Heart left ventricle (tissue), 16 donors: Measurements from ENCODE around the gene TASOR. TPM values are rescaled to one million over a fixed set of nuclear protein-coding genes. Genes with fewer than 3 reads are reported as not detected.

Experiments used
- ATAC-seq, 4 donors: fragments of 200-7000 bp; cut with Tn5 transposase; one replicate each; pipeline ENCODE4 v1.9.1; 2020 to 2022; ENCODE audit warnings: moderate library complexity in 4 of 4, mild to moderate bottlenecking in 3 of 4, moderate number of reproducible peaks in 1 of 4
- DNase-seq, 5 donors: peaks; one replicate each; pipeline ENCODE4 v3.0.0-alpha.2; 2020
- H3K27ac ChIP-seq, 12 donors: fragments of 200-600 bp; sonication (generic) in 4 of 12; one replicate each; pipeline versions ENCODE4 v1.5.0 to v1.8.0; 2016 to 2022; ENCODE audit warnings: mild to moderate bottlenecking in 2 of 12
- H3K27me3 ChIP-seq, 9 donors: fragments of 200-600 bp; sonication (generic) in 2 of 9; one replicate each; pipeline versions ENCODE4 v1.5.1 to v1.8.0; 2016 to 2022; ENCODE audit warnings: mild to moderate bottlenecking in 3 of 9
- H3K36me3 ChIP-seq, 9 donors: fragments of 200-600 bp; sonication (generic) in 2 of 9; one replicate each; pipeline versions ENCODE4 v1.5.0 to v1.8.0; 2018 to 2022; ENCODE audit warnings: mild to moderate bottlenecking in 2 of 9
- H3K4me1 ChIP-seq, 12 donors: fragments of 200-600 bp; sonication (generic) in 4 of 12; one replicate each; pipeline versions ENCODE4 v1.5.0 to v1.8.0; 2016 to 2022; ENCODE audit warnings: mild to moderate bottlenecking in 3 of 12
- H3K4me3 ChIP-seq, 12 donors: fragments of 200-600 bp; sonication (generic) in 4 of 12; one replicate each; pipeline versions ENCODE4 v1.5.0 to v1.8.0; 2017 to 2022; ENCODE audit warnings: mild to moderate bottlenecking in 9 of 12, moderate library complexity in 4 of 12
- H3K9me3 ChIP-seq, 12 donors: fragments of 200-600 bp; sonication (generic) in 4 of 12; one replicate each; pipeline versions ENCODE4 v1.5.0 to v1.8.0; 2016 to 2022; ENCODE audit warnings: mild to moderate bottlenecking in 1 of 12
- POLR2A ChIP-seq, 2 donors: fragments of 450-650 bp; IDR thresholded peaks; one replicate each; pipeline ENCODE4 v1.6.1; 2017; ENCODE audit warnings: antibody characterized with exemption in 2 of 2, mild to moderate bottlenecking in 2 of 2, moderate library complexity in 2 of 2
- WGBS, 4 donors: extraction: QIAGEN DNeasy Blood & Tissue Kit in 2 of 4; methylation state at CpG; one replicate each; pipeline versions ENCODE4 v1.1.5 to v1.1.7; 2013 to 2018; 5-methylcytosine and 5-hydroxymethylcytosine counted together
- intact Hi-C, 10 donors: fragments of 100-400 bp; cut with DNase I; formaldehyde crosslinking; loops; one replicate each; pipeline versions ENCODE4 v1.11.1 to v1.14.2; 2022
- polyA plus RNA-seq, 2 donors: library from polyadenylated mRNA; stranded (reverse); fragments of 200-250 nt; gene quantifications; one replicate each; pipeline ENCODE4 v1.2.3, GENCODE V29; 2013
- total RNA-seq, 9 donors: library from RNA; depleted of rRNA in 2 of 9; stranded (reverse); fragments of >200 nt in 2 of 9; fragmentation: NEBNext Ultra II Directional in 3 of 9; extraction: Animal tissue kit (Norgen Biotek cat#: 25700) in 3 of 9; gene quantifications; one replicate each; pipeline versions ENCODE4 v1.1.0 to v1.2.4, GENCODE V29; 2016 to 2023
- TF ChIP-seq, protein P1 (sequence below), 12 donors: fragments of 200-600 bp; sonication (generic) in 4 of 12; IDR thresholded peaks; one replicate each; pipeline versions ENCODE4 v1.5.0 to v1.8.0; 2018 to 2022; ENCODE audit warnings: antibody characterized with exemption in 12 of 12, mild to moderate bottlenecking in 5 of 12
- donor health status: ischemic (EF 13 %, LVEDD 7.1; RV severe dilation, severe dysfunction).
- donor health status: healthy with polysubstance abuse.
- donor health status: DM: no; HTN: yes; CAD: no.
- donor health status: DM: no; HTN: no; CAD: no.
- donor health status: ischemic (EF 25% LVEDD 6.9; RV normal size, moderate dysfunction).
- donor health status: ischemic (EF 25% LVEDD 5.7; RV mildly dilated, moderate dysfunction).
- donor health status: healthy.
- donor health status: DM: yes; HTN: yes; CAD: no.
- donor health status: ischemic (EF 35%, LVEDD 5.7; RV mildly dilated, moderate dysfunction).
- donor health status: nonischemic (EF 11% LVEDD 7.7; RV severe dilation, severe dysfunction).
- donor health status: DM: yes; HTN: yes; CAD: no.
- donor health status: PGD.
- donor health status: ischemic (EF 29% LVEDD 5.4; RV normal size, mild dysfunction).
- donor health status: nonischemic (EF 23%, LVEDD 6.1; RV moderate dilation, normal function).

The TASOR gene
- total and polyA plus RNA-seq, 11 donors: 9.1 to 36.5 (median 24.0) TPM

DNA sequence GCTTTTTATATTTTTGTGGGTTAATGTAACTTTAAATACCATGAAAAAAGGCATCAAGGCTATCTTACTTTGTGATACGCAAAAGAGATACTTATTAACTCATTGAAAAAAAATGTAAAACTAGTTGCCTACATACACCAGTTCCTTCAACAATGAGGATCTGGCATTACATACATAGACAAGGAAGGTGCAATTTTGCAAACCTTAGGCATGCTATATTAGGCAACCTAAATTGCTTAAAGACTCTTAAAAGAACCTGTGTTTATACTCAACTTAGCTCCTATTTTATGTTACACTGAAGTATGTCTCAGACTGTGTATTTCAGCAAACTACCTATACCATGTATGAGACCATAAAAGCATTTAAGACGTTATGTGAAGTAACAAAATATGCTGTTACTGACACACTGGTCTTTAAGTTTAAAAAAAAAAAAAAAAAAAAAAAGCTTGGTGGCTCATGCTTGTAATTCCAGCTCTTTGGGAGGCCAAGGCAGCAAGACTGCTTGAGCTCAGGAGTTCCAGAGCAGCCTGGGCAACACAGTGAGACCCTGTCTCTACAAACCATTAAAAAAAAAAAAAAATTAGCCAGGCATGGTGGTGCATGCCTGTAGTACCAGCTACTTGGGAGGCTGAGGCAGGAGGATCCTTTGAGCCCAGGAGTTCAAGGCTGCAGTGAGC lies 9.1 kb downstream of the TASOR start:
- ATAC-seq (no peak), DNase-seq (no peak)
- TF ChIP-seq, protein P1, sequence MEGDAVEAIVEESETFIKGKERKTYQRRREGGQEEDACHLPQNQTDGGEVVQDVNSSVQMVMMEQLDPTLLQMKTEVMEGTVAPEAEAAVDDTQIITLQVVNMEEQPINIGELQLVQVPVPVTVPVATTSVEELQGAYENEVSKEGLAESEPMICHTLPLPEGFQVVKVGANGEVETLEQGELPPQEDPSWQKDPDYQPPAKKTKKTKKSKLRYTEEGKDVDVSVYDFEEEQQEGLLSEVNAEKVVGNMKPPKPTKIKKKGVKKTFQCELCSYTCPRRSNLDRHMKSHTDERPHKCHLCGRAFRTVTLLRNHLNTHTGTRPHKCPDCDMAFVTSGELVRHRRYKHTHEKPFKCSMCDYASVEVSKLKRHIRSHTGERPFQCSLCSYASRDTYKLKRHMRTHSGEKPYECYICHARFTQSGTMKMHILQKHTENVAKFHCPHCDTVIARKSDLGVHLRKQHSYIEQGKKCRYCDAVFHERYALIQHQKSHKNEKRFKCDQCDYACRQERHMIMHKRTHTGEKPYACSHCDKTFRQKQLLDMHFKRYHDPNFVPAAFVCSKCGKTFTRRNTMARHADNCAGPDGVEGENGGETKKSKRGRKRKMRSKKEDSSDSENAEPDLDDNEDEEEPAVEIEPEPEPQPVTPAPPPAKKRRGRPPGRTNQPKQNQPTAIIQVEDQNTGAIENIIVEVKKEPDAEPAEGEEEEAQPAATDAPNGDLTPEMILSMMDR (IDR thresholded peaks at IDR 0.05): no peak
- TF ChIP-seq POLR2A (IDR thresholded peaks at IDR 0.05): no peak
- Histone ChIP-seq H3K4me3 (no peak overlapping the region), H3K27ac (no peak overlapping the region), H3K36me3 (peaks cover 0 to 49% (median 43%) of the 10 kb centered on the region in 9 donors), H3K9me3 (no peaks in the 10 kb centered on the region), H3K4me1 (peaks cover 0 to 23% (median 0%) of the 10 kb centered on the region in 12 donors), H3K27me3 (no peaks in the 10 kb centered on the region)
- intact Hi-C loops: no loop called here
- 87 to 95% (median 93%) methylated on average over 2 of the region's 2 CpGs for WGBS, 4 donors

DNA sequence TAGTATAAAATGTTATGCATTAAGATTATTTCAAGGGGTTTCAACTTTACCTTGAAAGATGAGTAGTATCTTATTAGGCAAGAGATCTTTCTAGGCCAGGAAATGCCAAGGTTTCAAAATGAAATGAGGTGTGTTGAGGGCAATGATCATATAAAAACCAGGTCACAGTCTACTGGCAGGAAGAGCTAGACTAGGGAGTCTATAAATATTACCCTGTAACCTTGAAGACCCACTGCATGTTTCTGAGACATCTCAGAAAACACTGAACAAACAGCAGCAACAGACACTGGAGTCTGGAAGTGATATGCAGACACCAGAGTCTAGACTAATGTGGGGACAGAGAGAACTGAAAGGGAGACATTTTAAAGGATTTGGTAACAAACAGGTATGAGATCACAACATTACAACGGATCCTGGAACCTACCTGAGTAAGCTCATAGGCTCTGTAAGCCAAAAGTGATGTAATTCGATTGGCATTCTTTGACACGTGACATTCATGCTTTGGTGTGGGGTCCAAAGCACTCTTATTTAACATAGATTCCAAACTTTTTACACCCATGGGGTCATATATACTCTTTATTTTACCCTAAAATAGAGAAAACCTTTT lies 15.0 kb downstream of the TASOR start:
- TF ChIP-seq POLR2A (IDR thresholded peaks at IDR 0.05): no peak
- TF ChIP-seq, protein P1 (IDR thresholded peaks at IDR 0.05): no peak
- DNase-seq (no peak), ATAC-seq (no peak)
- peaks cover 0 to 4% (median 0%) of the 10 kb centered on the region in 12 donors for H3K4me1 ChIP-seq
- H3K36me3 ChIP-seq: peaks cover 0 to 100% (median 98%) of the 10 kb centered on the region in 9 donors
- WGBS, 4 donors: 62 to 74% (median 71%) methylated on average over 3 of the region's 3 CpGs
- no peaks in the 10 kb centered on the region for H3K9me3 ChIP-seq
- intact Hi-C loops: no loop called here
- no peak overlapping the region for H3K4me3 ChIP-seq
- H3K27me3 ChIP-seq: no peaks in the 10 kb centered on the region
- no peak overlapping the region for H3K27ac ChIP-seq

DNA sequence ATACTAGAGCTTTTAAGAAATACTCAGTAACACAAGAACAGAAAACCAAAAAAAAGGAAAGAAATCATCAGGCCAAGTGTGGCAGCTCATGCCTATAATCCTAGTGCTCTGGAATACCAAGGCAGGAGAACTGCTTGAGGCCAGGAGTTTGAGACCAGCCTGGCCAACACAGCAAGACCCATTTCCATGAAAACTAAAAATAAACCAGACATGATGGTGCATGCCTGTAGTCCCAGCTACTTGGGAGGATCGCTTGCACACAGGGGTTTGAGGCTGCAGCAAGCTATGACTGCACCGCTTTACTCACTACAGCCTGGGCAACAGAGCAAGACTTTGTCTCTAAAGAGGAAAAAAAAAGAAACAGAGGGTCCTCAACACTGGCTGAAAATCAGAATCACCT lies 18.2 kb downstream of the TASOR start:
- Histone ChIP-seq H3K27ac (no peak overlapping the region), H3K4me3 (no peak overlapping the region), H3K27me3 (no peaks in the 10 kb centered on the region), H3K36me3 (peaks cover under 1 to 100% (median 100%) of the 10 kb centered on the region in 9 donors), H3K9me3 (no peaks in the 10 kb centered on the region), H3K4me1 (peaks cover 0 to 4% (median 0%) of the 10 kb centered on the region in 12 donors)
- DNase-seq: no peak
- 95 to 99% (median 98%) methylated on average over 2 of the region's 2 CpGs for WGBS, 4 donors
- ATAC-seq: no peak
- TF ChIP-seq, protein P1 (IDR thresholded peaks at IDR 0.05): no peak
- no peak for TF ChIP-seq POLR2A (IDR thresholded peaks at IDR 0.05)
- intact Hi-C loops: no loop called here

- ATAC-seq (no peak), DNase-seq (no peak)
- Histone ChIP-seq H3K4me3 (no peak overlapping the region), H3K4me1 (no peaks in the 10 kb centered on the region), H3K27ac (no peak overlapping the region), H3K36me3 (peaks cover 4 to 100% (median 91%) of the 10 kb centered on the region in 9 donors), H3K27me3 (no peaks in the 10 kb centered on the region), H3K9me3 (peaks cover 0 to 21% (median 0%) of the 10 kb centered on the region in 12 donors)
- TF ChIP-seq, protein P1 (IDR thresholded peaks at IDR 0.05): no peak
- TF ChIP-seq POLR2A (IDR thresholded peaks at IDR 0.05): no peak
- intact Hi-C loops: no loop called here
- 75 to 97% (median 89%) methylated on average over 1 of the region's 1 CpG for WGBS, 4 donors
These were observed 27.4 kb downstream of the TASOR start for GRCh38 chr3:56655709-56656108.
